HEK293T (cell line): ENCODE measurements around the gene ANP32A.

Experiments
- CTCF ChIA-PET: fragments of 350-600 bp; formaldehyde crosslinking; extraction: SDS; loops from one replicate; lab custom pipeline; 2021; ENCODE audit warnings: antibody characterized with exemption, inconsistent platforms; lab: Yijun Ruan, JAX
- POLR2A ChIA-PET: fragments of 350-600 bp; formaldehyde crosslinking; extraction: SDS; loops from one replicate; lab custom pipeline; 2020; ENCODE audit warnings: antibody characterized with exemption, inconsistent platforms; lab: Yijun Ruan, JAX
- DNase-seq: peaks from one replicate; pipeline ENCODE4 v3.0.0; 2012; ENCODE audit warnings: mixed read lengths; ENCODE audit errors: extremely low spot score
- ARNT ChIP-seq: fragments of 450-650 bp; IDR thresholded peaks from 2 replicates; pipeline ENCODE4 v1.6.1; 2017; ENCODE audit warnings: mild to moderate bottlenecking
- BHLHE40 ChIP-seq: fragments of 450-650 bp; IDR thresholded peaks from 2 replicates; pipeline ENCODE4 v1.6.1; 2016; ENCODE audit warnings: mild to moderate bottlenecking, moderate library complexity, borderline replicate concordance
- CTBP1 ChIP-seq: fragments of 450-650 bp; IDR thresholded peaks from 2 replicates; pipeline ENCODE4 v1.6.1; 2016; ENCODE audit warnings: borderline replicate concordance
- ELF4 ChIP-seq: fragments of 450-650 bp; IDR thresholded peaks from 2 replicates; pipeline ENCODE4 v1.6.1; 2017; ENCODE audit warnings: antibody characterized with exemption
- FOXA1 ChIP-seq: fragments of 450-650 bp; IDR thresholded peaks from 2 replicates; pipeline ENCODE4 v1.6.1; 2016; ENCODE audit warnings: mild to moderate bottlenecking
- FOXK2 ChIP-seq: fragments of 450-650 bp; IDR thresholded peaks from 2 replicates; pipeline ENCODE4 v1.6.1; 2016; ENCODE audit warnings: mild to moderate bottlenecking
- FOXM1 ChIP-seq: fragments of 450-650 bp; IDR thresholded peaks from 2 replicates; pipeline ENCODE4 v1.6.1; 2017; ENCODE audit warnings: mild to moderate bottlenecking, borderline replicate concordance
- HDGF ChIP-seq: fragments of 450-650 bp; IDR thresholded peaks from 2 replicates; pipeline ENCODE4 v1.6.1; 2017; ENCODE audit warnings: antibody characterized with exemption, borderline replicate concordance
- L3MBTL2 ChIP-seq: fragments of 450-650 bp; conservative IDR thresholded peaks from 2 replicates; pipeline ENCODE4 v1.6.1; 2016; ENCODE audit warnings: mild to moderate bottlenecking
- LEF1 ChIP-seq: fragments of 450-650 bp; IDR thresholded peaks from 2 replicates; pipeline ENCODE4 v1.6.1; 2017; ENCODE audit warnings: mild to moderate bottlenecking, borderline replicate concordance
- NFRKB ChIP-seq: fragments of 450-650 bp; IDR thresholded peaks from 2 replicates; pipeline ENCODE4 v1.6.1; 2016; ENCODE audit warnings: mild to moderate bottlenecking, moderate library complexity
- SP1 ChIP-seq: fragments of 450-650 bp; IDR thresholded peaks from 2 replicates; pipeline ENCODE4 v1.6.1; 2017
- SUZ12 ChIP-seq: fragments of 450-650 bp; IDR thresholded peaks from 2 replicates; pipeline ENCODE4 v1.6.1; 2016; ENCODE audit warnings: mild to moderate bottlenecking
- TARDBP ChIP-seq: fragments of 450-650 bp; IDR thresholded peaks from 2 replicates; pipeline ENCODE4 v1.6.1; 2016
- ZNF384 ChIP-seq: fragments of 450-650 bp; IDR thresholded peaks from 2 replicates; pipeline ENCODE4 v1.6.1; 2016
- TF ChIP-seq, protein P1 (sequence below): fragments of 450-650 bp; IDR thresholded peaks from 2 replicates; pipeline ENCODE4 v1.6.1; 2016

ANP32A gene

DNA sequence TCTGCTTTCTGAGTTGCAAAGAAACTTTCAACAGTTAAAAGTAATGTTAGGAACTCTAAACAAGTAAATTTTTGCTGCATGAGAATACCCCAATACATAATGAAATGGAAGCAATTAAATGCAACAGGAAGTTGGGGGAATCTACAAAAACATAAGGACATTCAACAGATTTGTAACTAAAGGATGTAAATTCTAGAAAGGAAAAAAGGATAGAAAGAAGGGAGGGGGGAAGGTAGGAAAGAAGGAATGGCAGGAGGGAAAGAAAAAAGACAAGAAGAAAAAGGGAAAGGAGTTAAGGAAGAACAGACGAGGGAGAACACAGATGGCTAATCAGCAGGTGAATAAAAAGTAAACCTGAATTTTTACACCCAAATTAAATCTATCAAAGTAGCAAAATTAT is 22.3 kb upstream of the ANP32A start:
- CTCF ChIA-PET = no interaction called here
- no peak for DNase-seq
- no peak for TF ChIP-seq SUZ12
- TF ChIP-seq CTBP1 = no peak
- TF ChIP-seq ARNT = no peak
- no peak for TF ChIP-seq ELF4
- TF ChIP-seq LEF1 = no peak
- no peak for TF ChIP-seq BHLHE40
- no peak for TF ChIP-seq SP1
- no peak for TF ChIP-seq FOXA1
- no peak for TF ChIP-seq FOXK2
- POLR2A ChIA-PET = no interaction called here

GRCh38 chr15:68834346-68834745 is 13.7 kb upstream of the ANP32A start:
- POLR2A ChIA-PET = no interaction called here

GRCh38 chr15:68833700-68834331 is 13.1 kb upstream of the ANP32A start:
- POLR2A ChIA-PET = no interaction called here
- CTCF ChIA-PET = no interaction called here
- DNase-seq = no peak
- TF ChIP-seq BHLHE40 = no peak
- TF ChIP-seq TARDBP = no peak
- no peak for TF ChIP-seq ZNF384

More at GRCh38 chr15:68834346-68834745, 13.7 kb upstream of the ANP32A start:
- CTCF ChIA-PET = no interaction called here
- TF ChIP-seq TARDBP (no peak), FOXA1 (no peak), ARNT (no peak), SP1 (no peak), ZNF384 (no peak), BHLHE40 (no peak), NFRKB (no peak), HDGF (no peak), SUZ12 (no peak), CTBP1 (no peak), ELF4 (no peak), FOXK2 (no peak)
- TF ChIP-seq, protein P1, sequence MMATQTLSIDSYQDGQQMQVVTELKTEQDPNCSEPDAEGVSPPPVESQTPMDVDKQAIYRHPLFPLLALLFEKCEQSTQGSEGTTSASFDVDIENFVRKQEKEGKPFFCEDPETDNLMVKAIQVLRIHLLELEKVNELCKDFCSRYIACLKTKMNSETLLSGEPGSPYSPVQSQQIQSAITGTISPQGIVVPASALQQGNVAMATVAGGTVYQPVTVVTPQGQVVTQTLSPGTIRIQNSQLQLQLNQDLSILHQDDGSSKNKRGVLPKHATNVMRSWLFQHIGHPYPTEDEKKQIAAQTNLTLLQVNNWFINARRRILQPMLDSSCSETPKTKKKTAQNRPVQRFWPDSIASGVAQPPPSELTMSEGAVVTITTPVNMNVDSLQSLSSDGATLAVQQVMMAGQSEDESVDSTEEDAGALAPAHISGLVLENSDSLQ = no peak
- no peak for DNase-seq

- no peak for DNase-seq
- ChIA-PET POLR2A (interaction anchor here (1.3 kb wide), 1 partner anchor 11 kb away, joined by 3 read pairs; no protein-coding TSS in a partner anchor), CTCF (no interaction called here)
- no peak for TF ChIP-seq ARNT
- no peak for TF ChIP-seq FOXM1
- no peak for TF ChIP-seq LEF1
- no peak for TF ChIP-seq NFRKB
- TF ChIP-seq, protein P1 = no peak
- no peak for TF ChIP-seq HDGF
- no peak for TF ChIP-seq BHLHE40
- TF ChIP-seq SP1 = no peak
- no peak for TF ChIP-seq CTBP1
- TF ChIP-seq SUZ12 = no peak
- no peak for TF ChIP-seq ZNF384
- no peak for TF ChIP-seq TARDBP
- TF ChIP-seq ELF4 = no peak
Observed at GRCh38 chr15:68830141-68830785, 9.6 kb upstream of the ANP32A start.

- DNase-seq = peak; percentile 46
- POLR2A ChIA-PET = interaction anchor here (1.1 to 1.8 kb wide), 2 partner anchors 8 to 10 kb away, joined by 5 to 7 read pairs; partner anchors contain the start of gene ANP32A
- CTCF ChIA-PET = interaction anchor here (0.6 to 1.3 kb wide), 9 partner anchors 10 to 155 kb away, joined by 3 to 5 read pairs (median 4); no protein-coding TSS in a partner anchor
- no peak for TF ChIP-seq ZNF384
- no peak for TF ChIP-seq ARNT
- no peak for TF ChIP-seq FOXM1
Observed at GRCh38 chr15:68829068-68829467, 8.4 kb upstream of the ANP32A start.

DNA sequence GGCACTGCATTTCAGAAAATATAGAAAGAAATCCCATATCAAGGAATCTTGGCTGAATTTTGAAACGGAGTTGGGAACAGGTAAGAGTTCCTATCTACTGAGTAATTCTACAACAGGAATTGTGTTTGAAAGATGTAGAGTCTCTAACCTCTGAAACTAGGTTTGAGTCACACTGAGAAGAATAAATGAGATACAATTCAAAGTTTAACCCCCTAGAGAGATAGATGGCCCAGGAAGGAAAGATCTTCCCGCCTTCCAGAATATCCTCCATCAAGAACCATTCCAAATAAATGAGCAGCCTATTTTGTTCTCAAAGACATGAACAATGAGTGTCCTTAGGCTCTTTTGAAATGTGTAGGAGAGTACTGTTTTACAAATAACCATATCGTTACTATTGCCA is 2.9 kb upstream of the ANP32A start:
- DNase-seq = no peak
- ChIA-PET CTCF (no interaction called here), POLR2A (no interaction called here)
- TF ChIP-seq ARNT (no peak), FOXK2 (no peak), CTBP1 (no peak), L3MBTL2 (no peak), ELF4 (no peak), SUZ12 (no peak), TARDBP (no peak), LEF1 (no peak), FOXM1 (no peak)
- TF ChIP-seq, protein P1 = no peak
